SJSA1 (cell line): ENCODE measurements around the gene CNIH4. TPM values are rescaled to one million over a fixed set of nuclear protein-coding genes. Genes with fewer than 3 reads are reported as not detected.
"Not testable (repeated sequence)": the region's sequence is repeated elsewhere in the genome, so short reads cannot be mapped to it uniquely, and the experiment has no call there.

ENCODE experiments used
- DNase-seq, 2 experiments: peaks; one replicate each; pipeline ENCODE4 v3.0.0-alpha.2; 2015 to 2020; ENCODE audit warnings: low spot score in 2 of 2, low read depth in 1 of 2
- H3K27ac ChIP-seq: fragments of 250-450 bp; sonication (Bioruptor Pico); 2 replicates; pipeline ENCODE4 v1.5.1; 2020; ENCODE audit warnings: mild to moderate bottlenecking, moderate library complexity
- H3K27me3 ChIP-seq: fragments of 250-450 bp; sonication (Bioruptor Pico); replicated peaks from 2 replicates; pipeline ENCODE4 v1.5.1; 2020; ENCODE audit warnings: mild to moderate bottlenecking, moderate library complexity
- H3K36me3 ChIP-seq: fragments of 250-450 bp; sonication (Bioruptor Pico); 2 replicates; pipeline ENCODE4 v1.5.1; 2020; ENCODE audit warnings: mild to moderate bottlenecking
- H3K4me1 ChIP-seq: fragments of 250-450 bp; sonication (Bioruptor Pico); replicated peaks from 2 replicates; pipeline ENCODE4 v1.6.1; 2021; ENCODE audit warnings: mild to moderate bottlenecking
- H3K4me3 ChIP-seq: fragments of 250-450 bp; sonication (Bioruptor Pico); 2 replicates; pipeline ENCODE4 v1.5.1; 2020; ENCODE audit warnings: mild to moderate bottlenecking
- H3K9me3 ChIP-seq: fragments of 250-450 bp; sonication (Bioruptor Pico); replicated peaks from 2 replicates; pipeline ENCODE4 v1.5.1; 2020; ENCODE audit warnings: mild to moderate bottlenecking
- total RNA-seq: library from RNA; depleted of rRNA; stranded (reverse); fragments of >200 nt; shearing (Covaris generic); gene quantifications from 2 replicates; pipeline ENCODE4 v1.2.3, GENCODE V29; 2014

Gene CNIH4
- total RNA-seq, 1 experiment from 2014 or later, result 71.9 TPM

DNA sequence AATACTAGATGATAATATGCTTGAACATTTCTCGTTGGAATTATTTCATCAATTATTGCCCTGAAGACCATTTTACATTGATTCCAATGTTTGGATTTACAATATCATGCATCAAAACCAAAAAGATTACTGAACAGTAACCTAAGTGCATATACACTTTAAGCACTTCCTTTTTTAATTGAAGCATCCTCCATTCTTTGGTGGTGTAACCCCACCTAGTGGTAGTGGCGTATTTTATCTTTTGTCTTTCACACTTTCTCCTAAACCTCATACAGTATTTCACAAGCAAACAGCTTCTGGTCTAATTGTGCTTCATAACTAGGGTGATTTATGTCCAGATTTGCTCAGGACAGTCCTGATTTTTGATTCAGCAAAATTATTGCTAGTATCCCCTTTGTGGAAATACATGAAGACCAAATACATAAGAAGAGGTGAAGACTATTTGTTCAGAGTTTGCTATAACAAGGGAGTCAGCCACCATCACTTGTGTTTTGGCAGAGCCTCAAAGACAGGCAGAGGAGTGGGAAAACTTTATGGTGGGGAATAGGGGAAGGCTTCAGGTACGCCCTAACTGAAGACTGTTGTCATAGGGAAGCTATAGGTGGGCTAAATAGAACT lies 23.3 kb upstream of the CNIH4 start:
- H3K27me3 ChIP-seq, result no peaks in the 10 kb centered on the region
- peak in 1 of 2 experiments; percentile 50 for DNase-seq
- H3K9me3 ChIP-seq, result no peaks in the 10 kb centered on the region; the same call in 1 of the 2 replicates
- H3K36me3 ChIP-seq, result no peaks in the 10 kb centered on the region
- H3K4me1 ChIP-seq, result peaks cover 5% of the 10 kb centered on the region
- H3K4me3 ChIP-seq, result no peak overlapping the region
- no peak overlapping the region for H3K27ac ChIP-seq

DNA sequence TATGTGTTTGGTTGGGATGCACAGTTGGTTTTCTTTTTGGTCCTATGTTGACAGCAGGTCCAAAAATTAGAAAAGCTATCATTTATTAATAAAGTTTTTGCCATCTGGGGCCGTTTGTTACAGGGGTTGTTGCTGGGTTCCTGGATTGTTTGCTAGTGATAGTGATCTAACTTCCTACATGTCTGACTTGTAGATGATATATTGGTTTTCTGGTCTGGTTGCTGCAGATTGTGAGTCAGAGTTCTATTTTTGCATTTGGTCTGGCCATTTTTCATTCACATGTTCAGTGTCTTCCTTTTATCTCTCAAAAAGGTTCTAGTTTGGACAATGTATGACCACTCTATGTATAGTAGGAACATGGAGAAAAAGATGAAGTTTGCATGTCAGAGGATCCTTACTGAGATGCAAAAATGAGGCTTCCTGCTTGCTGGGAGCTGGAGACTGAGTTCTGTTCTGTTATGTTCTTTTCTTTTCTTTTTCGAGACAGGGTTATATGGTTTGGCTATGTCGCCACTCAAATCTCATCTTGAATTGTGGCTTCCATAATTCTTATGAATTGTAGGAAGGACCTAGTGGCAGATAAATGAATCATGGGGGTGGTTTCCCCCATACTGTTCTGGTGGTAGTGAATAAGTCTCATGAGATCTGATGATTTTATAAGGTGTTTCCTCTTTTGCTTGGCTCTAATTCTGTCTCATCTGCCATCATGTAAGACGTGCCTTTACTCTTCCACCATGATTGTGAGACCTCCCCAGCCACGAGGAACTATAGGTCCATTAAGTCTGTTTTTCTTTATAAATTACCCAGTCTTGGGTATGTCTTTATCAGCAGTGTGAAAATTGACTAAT lies 22.5 kb upstream of the CNIH4 start:
- no peak for DNase-seq
- H3K9me3 ChIP-seq, result no peaks in the 10 kb centered on the region; the same call in 1 of the 2 replicates
- no peak overlapping the region for H3K27ac ChIP-seq
- no peak overlapping the region for H3K4me3 ChIP-seq
- H3K36me3 ChIP-seq, result no peaks in the 10 kb centered on the region
- H3K27me3 ChIP-seq, result no peaks in the 10 kb centered on the region
- peaks cover 2% of the 10 kb centered on the region for H3K4me1 ChIP-seq

- Histone ChIP-seq H3K27me3 (0 out of 2 replicates have a peak, but pooled peaks cover 4% of the 10 kb centered on the region), H3K36me3 (no peaks in the 10 kb centered on the region), H3K4me3 (no peak overlapping the region), H3K27ac (no peak overlapping the region), H3K4me1 (peaks cover 4% of the 10 kb centered on the region; the same call in 1 of the 2 replicates), H3K9me3 (peaks cover 3% of the 10 kb centered on the region)
- no peak for DNase-seq
These were observed 18.4 kb upstream of the CNIH4 start for GRCh38 chr1:224338150-224338838.

DNA sequence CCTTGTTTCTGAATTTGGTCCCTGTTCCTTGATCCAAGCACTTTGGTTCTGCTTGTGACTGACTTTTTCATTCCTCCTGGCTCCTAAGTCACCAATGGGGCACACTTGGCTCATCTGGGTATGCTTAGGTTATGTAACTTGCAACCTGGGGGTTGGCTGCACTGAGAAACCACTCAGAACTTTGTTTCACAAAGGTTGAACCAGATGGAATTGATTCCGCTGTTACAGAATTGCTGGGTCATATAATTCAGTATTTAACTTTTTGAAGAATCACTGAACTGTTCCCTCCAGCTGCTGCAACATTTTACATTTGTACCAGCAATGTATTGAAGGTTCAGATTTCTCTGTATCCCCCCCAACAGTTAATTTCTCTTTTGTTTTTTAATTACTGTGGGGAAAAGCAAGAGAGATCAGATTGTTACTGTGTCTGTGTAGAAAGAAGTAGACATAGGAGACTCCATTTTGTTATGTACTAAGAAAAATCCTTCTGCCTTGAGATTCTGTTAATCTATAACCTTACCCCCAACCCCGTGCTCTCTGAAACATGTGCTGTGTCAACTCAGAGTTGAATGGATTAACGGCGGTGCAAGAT lies 17.1 kb upstream of the CNIH4 start:
- H3K27ac ChIP-seq, result no peak overlapping the region
- H3K27me3 ChIP-seq, result 0 out of 2 replicates have a peak, but pooled peaks cover 4% of the 10 kb centered on the region
- DNase-seq, result no peak
- H3K9me3 ChIP-seq, result peaks cover 13% of the 10 kb centered on the region
- H3K36me3 ChIP-seq, result no peaks in the 10 kb centered on the region
- no peak overlapping the region for H3K4me3 ChIP-seq
- H3K4me1 ChIP-seq, result peaks cover 4% of the 10 kb centered on the region; the same call in 1 of the 2 replicates

DNA sequence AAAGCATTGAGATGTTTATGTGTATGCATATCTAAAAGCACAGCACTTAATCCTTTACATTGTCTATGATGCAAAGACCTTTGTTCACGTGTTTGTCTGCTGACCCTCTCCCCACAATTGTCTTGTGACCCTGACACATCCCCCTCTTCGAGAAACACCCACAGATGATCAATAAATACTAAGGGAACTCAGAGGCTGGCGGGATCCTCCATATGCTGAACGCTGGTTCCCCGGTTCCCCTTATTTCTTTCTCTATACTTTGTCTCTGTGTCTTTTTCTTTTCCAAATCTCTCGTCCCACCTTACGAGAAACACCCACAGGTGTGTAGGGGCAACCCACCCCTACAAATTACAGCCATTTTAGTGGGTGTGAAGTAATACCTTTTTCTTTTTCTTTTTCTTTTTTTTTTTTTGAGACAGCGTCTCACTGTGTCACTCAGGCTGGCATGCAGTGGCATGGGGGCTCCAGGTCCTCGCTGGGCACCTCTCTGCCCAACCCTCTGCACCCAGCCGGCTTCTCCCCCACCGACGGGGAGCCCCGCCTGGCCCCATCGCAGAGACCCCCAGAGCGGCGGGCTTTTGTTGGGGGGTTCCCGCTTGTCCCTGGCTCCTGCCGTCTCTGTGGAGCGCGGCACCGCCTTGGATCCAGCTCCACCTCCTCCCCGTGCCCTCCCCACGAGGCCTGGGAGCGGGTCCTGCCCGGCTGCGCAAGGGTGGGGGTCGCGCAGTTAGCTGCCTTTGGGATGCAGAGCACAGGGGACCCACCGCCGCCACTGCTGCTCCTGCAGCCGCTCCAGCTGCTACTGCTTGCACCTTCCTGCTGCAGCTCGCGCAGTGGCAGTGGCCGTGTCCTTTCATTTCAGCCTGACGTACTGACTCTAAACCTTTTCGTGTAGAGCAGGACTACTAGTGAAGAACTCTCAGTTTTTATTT lies 16.0 kb upstream of the CNIH4 start:
- Histone ChIP-seq H3K4me3 (peak overlapping the region; percentile 40), H3K9me3 (peaks cover 15% of the 10 kb centered on the region)
- not testable (repeated sequence) for H3K27me3 ChIP-seq, H3K36me3 ChIP-seq, H3K27ac ChIP-seq, H3K4me1 ChIP-seq
- DNase-seq, result peak in 1 of 2 experiments; percentile 11

DNA sequence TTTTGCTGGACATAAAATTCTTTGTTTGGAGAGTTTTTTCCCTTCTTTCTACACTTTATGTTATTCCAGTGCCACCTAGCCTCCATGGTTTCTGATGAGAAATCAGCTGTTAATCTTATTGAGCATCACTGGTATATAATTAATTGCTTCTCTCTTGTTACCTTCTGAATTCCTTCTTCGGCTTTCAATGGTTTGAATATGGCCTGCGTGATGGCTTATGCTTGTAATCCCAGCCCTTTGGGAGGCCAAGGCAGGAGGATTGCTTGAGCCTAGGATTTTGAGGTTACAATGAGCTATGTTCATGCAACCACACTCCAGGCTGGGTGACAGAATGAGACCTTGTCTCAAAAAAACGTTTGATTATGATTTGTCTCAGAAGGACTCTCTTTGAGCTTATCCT lies 13.0 kb upstream of the CNIH4 start:
- H3K36me3 ChIP-seq, result no peaks in the 10 kb centered on the region
- H3K4me1 ChIP-seq, result peaks cover 4% of the 10 kb centered on the region; the same call in 1 of the 2 replicates
- peaks cover 15% of the 10 kb centered on the region for H3K9me3 ChIP-seq
- no peak overlapping the region for H3K4me3 ChIP-seq
- 0 out of 2 replicates have a peak, but pooled peaks cover 4% of the 10 kb centered on the region for H3K27me3 ChIP-seq
- DNase-seq, result no peak
- H3K27ac ChIP-seq, result no peak overlapping the region

- H3K4me1 ChIP-seq, result no peaks in the 10 kb centered on the region
- no peaks in the 10 kb centered on the region for H3K27me3 ChIP-seq
- H3K4me3 ChIP-seq, result no peak overlapping the region
- H3K36me3 ChIP-seq, result no peaks in the 10 kb centered on the region
- no peak overlapping the region for H3K27ac ChIP-seq
- DNase-seq, result no peak
- H3K9me3 ChIP-seq, result peaks cover 12% of the 10 kb centered on the region
These were observed 8.5 kb upstream of the CNIH4 start for GRCh38 chr1:224348137-224348536.

DNA sequence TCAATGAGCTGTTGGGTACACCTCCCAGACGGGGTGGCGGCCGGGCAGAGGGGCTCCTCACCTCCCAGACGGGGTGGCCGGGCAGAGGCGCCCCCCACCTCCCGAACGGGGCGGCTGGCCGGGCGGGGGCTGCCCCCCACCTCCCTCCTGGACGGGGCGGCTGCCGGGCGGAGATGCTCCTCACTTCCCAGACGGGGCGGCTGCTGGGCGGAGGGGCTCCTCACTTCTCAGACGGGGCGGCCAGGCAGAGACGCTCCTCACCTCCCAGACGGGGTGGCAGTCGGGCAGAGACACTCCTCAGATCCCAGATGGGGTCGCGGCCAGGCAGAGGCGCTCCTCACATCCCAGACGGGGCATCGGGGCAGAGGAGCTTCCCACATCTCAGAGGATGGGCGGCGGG lies 7.0 kb upstream of the CNIH4 start:
- H3K9me3 ChIP-seq, H3K4me1 ChIP-seq, H3K27me3 ChIP-seq, H3K36me3 ChIP-seq, H3K4me3 ChIP-seq, DNase-seq, H3K27ac ChIP-seq: not testable (repeated sequence)

- H3K27me3 ChIP-seq, DNase-seq, H3K27ac ChIP-seq, H3K36me3 ChIP-seq, H3K4me1 ChIP-seq, H3K4me3 ChIP-seq, H3K9me3 ChIP-seq: not testable (repeated sequence)
These were observed 4.1 kb upstream of the CNIH4 start for GRCh38 chr1:224352436-224353085.

DNA sequence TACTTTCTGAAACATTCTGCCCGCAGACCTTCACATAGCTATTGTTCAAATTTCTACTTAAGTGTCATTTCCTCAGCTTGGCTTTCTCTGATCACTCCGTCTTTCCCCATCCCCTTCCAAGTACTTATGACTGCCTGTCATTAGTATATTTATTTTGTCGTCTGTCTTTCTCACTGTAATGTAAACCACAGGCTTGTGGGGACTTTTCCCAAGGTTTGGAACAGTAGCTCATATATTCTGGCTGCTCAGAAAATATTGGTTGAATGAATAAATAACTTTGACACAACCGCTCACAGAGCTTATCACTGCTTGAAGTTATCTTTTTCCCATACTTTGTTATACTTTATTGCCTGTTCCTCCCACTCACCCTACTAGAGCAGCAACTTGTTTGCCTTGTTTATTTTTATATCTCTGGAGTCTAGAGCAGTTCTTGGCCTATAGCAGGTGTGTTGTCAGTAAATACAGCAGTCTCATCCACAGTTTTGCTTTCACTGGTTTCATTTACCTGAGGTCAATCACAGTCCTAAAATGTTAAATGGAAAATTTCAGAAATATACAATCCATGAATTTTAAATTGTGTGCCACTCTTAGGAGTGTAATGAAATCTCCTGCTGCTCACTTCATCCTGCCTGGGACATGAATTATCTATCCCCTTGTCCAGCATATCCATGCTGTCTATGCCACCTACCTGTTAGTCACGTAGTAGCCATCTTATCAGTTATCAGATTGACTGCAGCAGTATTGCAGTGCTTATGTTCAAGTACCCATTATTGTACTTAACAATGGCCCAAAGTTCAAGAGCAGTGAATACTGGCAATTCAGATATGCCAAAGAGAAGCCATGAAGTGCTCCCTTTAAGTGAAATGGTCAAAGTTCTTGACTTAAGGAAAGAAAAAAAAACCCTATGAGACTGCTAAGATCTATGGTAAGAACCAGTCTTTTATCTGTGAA lies 2.4 kb upstream of the CNIH4 start:
- Histone ChIP-seq H3K4me3 (no peak overlapping the region), H3K27me3 (no peaks in the 10 kb centered on the region), H3K4me1 (peaks cover 11% of the 10 kb centered on the region; the same call in 1 of the 2 replicates), H3K36me3 (peaks cover 9% of the 10 kb centered on the region), H3K9me3 (0 out of 2 replicates have a peak, but pooled peaks cover 2% of the 10 kb centered on the region), H3K27ac (no peak overlapping the region)
- DNase-seq, result peak in 1 of 2 experiments; percentile 12

DNA sequence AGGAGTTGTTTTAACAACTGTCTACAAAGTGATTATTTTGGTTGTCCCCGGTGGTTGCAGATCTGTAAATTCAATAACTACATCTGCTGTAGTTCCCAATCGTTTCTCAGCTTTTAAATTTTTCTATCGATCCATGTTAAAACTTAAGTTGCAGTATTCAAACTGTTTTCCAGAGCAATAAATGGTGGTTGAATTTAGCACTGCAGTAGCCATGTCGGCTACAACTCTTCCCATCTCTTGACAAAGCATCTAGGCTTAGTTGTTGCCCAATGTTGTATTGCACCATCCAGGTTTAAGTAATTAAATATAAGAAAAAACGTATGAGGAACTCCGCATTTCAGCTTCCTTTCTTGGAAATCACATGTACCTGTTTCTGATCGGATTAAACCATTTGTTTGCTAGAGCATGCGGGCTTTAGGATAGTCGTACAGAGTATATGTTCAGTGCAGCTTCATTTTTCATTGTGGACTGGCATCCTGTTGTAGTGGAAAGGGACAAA lies 996 bp downstream of the CNIH4 start:
- H3K9me3 ChIP-seq, result 0 out of 2 replicates have a peak, but pooled peaks cover 2% of the 10 kb centered on the region
- H3K27me3 ChIP-seq, result no peaks in the 10 kb centered on the region
- H3K27ac ChIP-seq, result peak overlapping the region; percentile 17
- H3K4me3 ChIP-seq, result peak overlapping the region; percentile 92
- peaks cover 11% of the 10 kb centered on the region; the same call in 1 of the 2 replicates for H3K4me1 ChIP-seq
- H3K36me3 ChIP-seq, result peaks cover 16% of the 10 kb centered on the region
- DNase-seq, result no peak
